ENCODE results near the gene COA8.
"Not testable (repeated sequence)": the region's sequence is repeated elsewhere in the genome, so short reads cannot be mapped to it uniquely, and the experiment has no call there.

COA8 gene

GRCh38 chr14:103581206-103581605, 18.4 kb downstream of the COA8 start:
- DNase-seq = no peak

GRCh38 chr14:103581954-103582703, 19.4 kb downstream of the COA8 start:
- no peak for DNase-seq

- DNase-seq = no peak
These were observed 21.7 kb downstream of the COA8 start for GRCh38 chr14:103584326-103584915.

GRCh38 chr14:103593577-103593976, 30.8 kb downstream of the COA8 start:
- no peak for DNase-seq

GRCh38 chr14:103594265-103594664, 31.5 kb downstream of the COA8 start:
- DNase-seq = no peak

GRCh38 chr14:103597623-103598377, 35.0 kb downstream of the COA8 start:
- DNase-seq = no peak

- DNase-seq = no peak
These were observed 37.7 kb downstream of the COA8 start for GRCh38 chr14:103600503-103600902.

GRCh38 chr14:103604620-103605019, 41.9 kb downstream of the COA8 start:
- no peak for DNase-seq

GRCh38 chr14:103606963-103607668, 44.4 kb downstream of the COA8 start:
- DNase-seq = peak; percentile 78

- no peak for DNase-seq
These were observed 45.1 kb downstream of the COA8 start for GRCh38 chr14:103607822-103608221.

- DNase-seq = not testable (repeated sequence)
These were observed 46.3 kb downstream of the COA8 start for GRCh38 chr14:103609081-103609480.

GRCh38 chr14:103611215-103611614, 48.5 kb downstream of the COA8 start:
- no peak for DNase-seq

- DNase-seq = no peak
These were observed 50.8 kb downstream of the COA8 start for GRCh38 chr14:103613517-103613916.

- DNase-seq = no peak
These were observed 54.0 kb downstream of the COA8 start for GRCh38 chr14:103616635-103617300.

GRCh38 chr14:103619057-103619456, 56.3 kb downstream of the COA8 start:
- no peak for DNase-seq

GRCh38 chr14:103621860-103622259, 59.1 kb downstream of the COA8 start:
- no peak for DNase-seq

GRCh38 chr14:103623308-103623707, 60.5 kb downstream of the COA8 start:
- no peak for DNase-seq

- no peak for DNase-seq
These were observed 61.2 kb downstream of the COA8 start for GRCh38 chr14:103623883-103624482.

- DNase-seq = no peak
These were observed 62.1 kb downstream of the COA8 start for GRCh38 chr14:103624860-103625259.

GRCh38 chr14:103625356-103626095, 62.8 kb downstream of the COA8 start:
- no peak for DNase-seq

GRCh38 chr14:103626146-103626850, 63.5 kb downstream of the COA8 start:
- no peak for DNase-seq
